ENCODE data around the gene HPDL.
A peak's percentile ranks its signal among the peaks of the same experiment; 100 is the strongest.
"Not testable (repeated sequence)": the region's sequence is repeated elsewhere in the genome, so short reads cannot be mapped to it uniquely, and the experiment has no call there.

Gene HPDL

GRCh38 chr1:45326627-45327623, at the start of gene HPDL:
HPDL (plus strand) TSS chr1:45326895; CDS start chr1:45327149, 254 bp downstream.
- DNase-seq = peak; percentile 71

DNA sequence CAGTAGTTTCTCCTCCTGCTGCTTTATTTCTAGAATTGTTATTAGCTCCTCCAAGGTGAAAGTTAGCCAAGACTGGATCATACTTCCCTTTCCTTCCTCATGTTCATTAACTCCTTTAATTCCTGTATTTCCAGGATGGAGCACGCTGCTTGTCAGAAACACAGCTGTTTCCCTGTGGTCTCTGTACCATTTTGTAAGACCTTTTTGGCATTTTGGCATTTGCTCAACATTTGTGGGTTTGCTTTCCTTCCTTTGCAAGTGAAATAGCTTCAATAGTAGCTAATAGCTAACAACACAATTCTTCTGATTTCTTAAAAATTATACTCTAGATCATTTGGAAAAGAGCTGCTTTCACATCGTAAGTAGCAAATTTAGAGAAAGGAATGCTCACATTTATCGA, 44.3 kb upstream of the HPDL start:
- DNase-seq = no peak

GRCh38 chr1:45284858-45285257, 41.8 kb upstream of the HPDL start:
- not testable (repeated sequence) for DNase-seq

DNA sequence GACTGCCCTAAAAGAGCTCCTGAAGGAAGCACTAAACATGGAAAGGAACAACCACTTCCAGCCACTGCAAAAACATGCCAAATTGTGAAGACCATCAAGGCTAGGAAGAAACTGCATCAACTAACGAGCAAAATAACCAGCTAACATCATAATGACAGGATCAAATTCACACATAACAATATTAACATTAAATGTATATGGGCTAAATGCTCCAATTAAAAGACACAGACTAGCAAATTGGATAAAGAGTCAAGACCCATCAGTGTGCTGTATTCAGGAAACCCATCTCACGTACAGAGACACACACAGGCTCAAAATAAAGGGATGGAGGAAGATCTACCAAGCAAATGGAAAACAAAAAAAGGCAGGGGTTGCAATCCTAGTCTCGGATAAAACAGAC, 40.2 kb upstream of the HPDL start:
- DNase-seq = not testable (repeated sequence)

GRCh38 chr1:45291002-45291401, 35.7 kb upstream of the HPDL start:
- not testable (repeated sequence) for DNase-seq

GRCh38 chr1:45291716-45292115, 35.0 kb upstream of the HPDL start:
- no peak for DNase-seq

DNA sequence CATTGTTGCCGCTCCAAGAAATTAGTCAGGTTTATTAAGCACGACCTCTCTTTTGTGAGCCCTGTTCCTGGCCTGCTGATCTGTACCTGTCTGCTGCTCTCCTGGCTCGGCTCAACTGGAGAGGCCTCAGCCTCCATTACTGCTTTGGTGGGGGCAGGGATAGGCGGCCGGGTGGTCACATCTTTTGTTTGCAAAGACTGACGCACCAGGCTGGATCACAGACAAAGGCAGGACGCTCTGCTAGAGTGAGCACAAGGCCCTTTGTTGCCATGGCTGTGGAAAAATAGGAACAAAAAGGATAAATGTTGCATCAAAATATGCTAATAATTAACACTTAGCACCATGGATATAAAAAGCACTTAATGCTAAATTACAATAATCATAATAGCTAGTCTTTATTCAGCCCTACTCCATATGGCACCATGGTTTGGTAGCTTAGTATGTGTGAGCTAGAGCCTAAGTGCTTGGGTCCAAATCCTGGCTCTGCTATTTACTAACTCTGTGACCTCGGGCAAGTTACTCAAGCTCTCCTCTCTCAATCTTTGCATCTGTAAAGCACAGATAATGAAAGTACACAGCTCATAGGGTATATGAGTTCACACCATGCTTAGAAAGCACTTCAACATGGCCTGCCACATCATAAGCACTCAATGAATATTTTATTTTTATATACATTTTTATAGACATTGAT, 28.9 kb upstream of the HPDL start:
- DNase-seq = no peak

DNA sequence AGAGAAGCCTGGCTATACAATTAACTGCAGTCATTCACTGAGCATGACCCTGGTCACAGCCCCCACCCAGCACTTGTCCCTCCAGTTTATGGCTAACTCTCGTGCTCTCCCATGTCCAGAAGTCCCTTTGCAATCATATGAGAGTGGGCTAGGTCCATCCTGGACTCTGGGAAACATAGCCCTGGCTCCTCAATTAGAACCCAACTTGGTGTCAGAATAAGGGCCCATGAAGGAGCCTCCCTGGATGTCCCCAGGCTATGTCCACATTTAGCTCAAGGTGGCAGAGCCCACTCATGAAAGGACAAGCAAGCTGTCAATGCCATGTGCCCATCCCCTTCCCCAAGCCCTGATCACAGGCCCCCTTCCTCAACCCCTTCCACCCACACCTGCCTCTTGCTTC, 27.4 kb upstream of the HPDL start:
- DNase-seq = no peak

DNA sequence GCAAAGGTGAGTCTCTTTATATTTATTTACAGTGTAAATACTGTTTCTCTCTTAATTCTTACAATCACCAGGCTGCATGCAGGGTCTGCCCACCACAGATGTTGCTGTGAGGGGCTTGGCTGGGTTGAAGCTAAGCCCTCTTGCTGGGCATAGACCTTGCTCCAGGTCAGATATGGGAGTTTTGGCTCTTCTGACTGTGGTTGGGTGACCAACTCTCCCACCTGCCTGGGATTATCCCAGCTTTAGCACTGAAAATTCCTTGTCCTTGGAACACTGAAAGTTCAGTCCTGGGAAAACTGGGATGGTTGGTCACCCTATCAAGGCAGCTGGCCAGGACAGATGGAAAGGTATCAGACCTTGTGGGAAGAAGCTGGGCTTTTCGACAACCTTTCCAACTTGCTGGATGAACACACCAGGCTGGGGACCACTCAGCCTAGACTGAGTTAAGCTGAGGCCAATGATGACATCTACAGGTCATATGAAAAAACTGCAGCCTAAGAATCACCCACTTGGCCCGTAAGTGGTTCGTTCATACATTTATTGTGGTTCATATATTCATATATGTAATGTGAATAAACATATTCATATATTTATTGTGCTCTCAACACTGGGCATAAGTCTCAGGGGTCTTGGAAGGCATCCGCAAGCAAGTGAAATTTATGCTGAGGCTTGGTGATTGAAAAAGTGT, 26.6 kb upstream of the HPDL start:
- peak; percentile 83 for DNase-seq

GRCh38 chr1:45300669-45300997, 26.1 kb upstream of the HPDL start:
- no peak for DNase-seq

DNA sequence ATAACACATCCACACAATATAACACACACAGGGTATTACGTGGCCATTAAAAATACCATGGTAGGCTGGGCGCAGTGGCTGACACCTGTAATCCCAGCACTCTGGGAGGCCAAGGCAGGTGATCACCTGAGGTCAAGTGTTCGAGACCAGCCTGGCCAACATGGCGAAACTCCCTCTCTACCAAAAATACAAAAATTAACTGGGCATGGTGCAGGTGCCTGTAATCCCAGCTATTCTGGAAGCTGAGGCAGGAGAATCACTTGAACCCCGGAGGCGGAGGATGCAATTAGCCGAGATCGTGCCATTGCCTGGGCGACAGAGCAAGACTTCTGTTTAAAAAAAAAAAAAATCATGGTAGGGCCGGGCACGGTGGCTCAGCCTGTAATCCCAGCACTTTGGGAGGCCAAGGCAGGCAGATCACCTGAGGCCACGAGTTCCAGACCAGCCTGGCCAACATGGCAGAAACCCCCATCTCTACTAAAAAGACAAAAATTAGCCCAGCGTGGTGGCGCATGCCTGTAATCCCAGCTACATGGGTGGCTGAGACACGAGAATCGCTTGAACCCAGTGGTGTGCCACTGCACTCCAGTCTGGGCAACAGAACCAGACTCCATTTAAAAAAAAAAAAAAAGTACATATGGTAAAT, 24.1 kb upstream of the HPDL start:
- no peak for DNase-seq

DNA sequence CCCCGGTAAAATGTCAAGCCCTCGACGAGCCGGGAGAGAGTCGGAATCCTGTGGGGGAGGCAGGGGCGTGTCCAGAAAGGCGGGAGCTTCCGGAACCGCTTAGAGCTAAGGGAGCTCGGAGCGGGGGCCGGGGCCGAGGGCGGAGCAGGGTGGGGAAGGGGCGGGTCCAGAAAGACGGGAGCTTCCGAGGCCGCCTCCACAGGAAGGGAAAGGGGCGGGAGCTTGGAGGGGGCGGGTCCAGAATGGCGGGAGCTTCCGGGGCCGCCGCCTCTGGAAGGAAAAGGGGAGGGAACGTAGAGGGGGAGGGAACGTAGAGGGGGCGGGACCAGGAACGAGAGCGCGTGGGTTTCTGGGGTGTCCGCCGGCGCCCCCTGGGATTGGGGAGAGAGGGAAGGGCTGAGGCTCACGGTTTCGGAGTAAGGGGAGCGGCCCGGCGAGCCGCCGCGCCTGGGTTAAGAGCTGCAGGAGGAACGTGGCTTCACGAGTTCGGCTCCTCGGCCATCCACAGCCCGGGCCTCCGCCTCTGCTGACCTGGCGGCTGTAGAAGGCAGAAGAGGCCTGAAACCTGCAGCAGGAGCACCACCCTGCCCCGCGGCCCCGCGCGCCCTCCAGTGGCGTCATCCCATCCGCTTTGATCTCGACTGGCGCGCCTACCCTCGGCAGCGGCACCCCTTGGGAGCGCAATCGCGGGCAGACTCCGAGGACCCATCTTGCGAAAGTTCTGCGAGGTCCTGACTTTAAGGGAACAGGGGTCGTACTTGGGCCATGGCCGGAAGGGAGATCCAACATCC, 23.0 kb upstream of the HPDL start:
- peak; percentile 97 for DNase-seq

DNA sequence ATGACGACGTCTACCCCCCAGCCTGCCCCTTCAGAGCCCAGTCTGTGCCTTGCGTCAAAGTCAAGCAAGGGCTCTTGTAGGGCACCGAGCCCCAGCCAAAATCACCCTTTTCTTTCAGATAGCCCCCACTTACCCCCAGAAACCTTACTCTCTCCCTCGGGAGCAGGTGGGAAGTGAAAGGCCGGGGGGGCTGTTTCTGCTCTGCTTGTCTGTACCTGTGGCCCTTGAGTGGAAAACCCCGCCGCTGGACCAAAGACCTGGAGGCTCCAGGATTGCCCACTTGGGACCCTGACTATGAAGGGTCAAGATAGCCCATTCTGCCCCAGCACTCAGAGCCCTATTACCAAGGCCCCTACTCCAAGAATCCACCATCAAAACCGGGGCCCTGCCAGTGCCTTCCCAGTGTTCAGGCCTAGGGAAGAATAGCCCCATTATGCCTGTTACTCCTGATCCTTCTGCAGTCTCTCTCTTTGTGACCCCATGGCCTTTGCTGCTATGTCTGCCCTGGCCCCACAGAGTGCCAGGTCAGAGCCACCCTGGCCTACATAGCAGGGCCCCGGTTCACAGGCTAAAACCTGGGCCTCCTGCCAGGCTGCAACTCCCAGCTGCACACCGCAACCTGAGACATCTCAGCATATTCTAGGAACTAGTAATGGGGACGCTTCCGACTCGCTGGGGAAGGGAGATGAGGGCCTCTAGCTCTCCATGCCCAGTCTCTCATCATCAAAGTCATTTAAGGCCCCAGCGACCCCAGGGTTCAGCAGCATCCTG, 22.2 kb upstream of the HPDL start:
- no peak for DNase-seq

DNA sequence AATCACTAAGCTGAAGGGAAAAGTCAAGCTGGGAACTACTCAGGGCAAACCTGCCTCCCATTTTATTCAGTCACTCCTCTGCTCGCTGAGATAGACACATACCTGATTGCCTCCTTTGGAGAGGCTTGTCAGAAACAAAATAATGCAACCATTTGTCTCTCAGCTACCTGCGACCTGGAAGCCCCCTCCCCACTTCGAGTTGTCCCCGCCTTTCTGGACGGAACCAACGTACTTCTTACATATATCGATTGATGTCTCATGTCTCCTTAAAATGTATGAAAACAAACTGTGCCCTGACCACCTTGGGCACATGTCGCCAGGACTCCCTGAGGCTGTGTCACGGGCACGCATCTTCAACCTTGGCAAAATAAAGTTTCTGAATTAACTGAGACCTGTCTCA, 21.5 kb upstream of the HPDL start:
- DNase-seq = no peak

- no peak for DNase-seq
Measured at GRCh38 chr1:45306319-45306718, 20.4 kb upstream of the HPDL start.

- no peak for DNase-seq
Measured at GRCh38 chr1:45306905-45307304, 19.8 kb upstream of the HPDL start.

DNA sequence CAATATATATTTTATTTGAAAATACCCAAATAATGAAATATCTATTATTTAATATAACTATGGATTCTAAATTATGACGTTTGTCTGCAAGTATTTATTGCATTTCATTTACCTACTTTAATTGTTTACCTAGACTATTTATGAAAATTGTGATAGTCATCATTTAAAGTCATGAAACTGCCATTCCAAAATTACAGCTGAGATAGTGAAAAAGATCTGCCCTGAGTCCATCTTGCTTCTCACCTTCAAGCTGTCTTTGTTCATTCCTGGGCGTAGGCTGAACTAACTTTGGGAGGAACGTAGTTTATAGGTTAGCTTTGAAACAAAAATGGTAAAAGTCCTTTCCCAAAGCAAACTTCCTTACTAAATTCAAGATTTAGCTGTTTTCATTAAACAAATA, 12.4 kb upstream of the HPDL start:
- DNase-seq = no peak

DNA sequence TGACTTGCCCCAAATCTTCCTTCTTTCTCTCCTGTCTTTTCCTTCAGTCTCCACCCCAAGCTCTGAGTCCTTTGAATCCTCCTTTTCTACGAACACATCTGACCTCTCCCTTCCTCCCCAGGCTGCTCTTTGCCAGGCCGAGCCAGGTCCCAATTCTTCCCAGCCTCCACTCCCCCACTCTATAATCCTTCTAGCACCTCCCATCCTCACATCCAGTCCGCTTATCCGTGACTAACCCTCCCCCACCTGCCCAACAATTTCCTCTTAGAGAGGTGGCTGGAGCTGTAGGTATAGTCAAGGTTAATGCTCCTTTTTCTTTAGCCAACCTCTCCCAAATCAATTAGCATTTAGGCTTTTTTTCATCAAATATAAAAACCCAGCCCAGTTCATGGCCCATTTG, 9.5 kb upstream of the HPDL start:
- DNase-seq = no peak

DNA sequence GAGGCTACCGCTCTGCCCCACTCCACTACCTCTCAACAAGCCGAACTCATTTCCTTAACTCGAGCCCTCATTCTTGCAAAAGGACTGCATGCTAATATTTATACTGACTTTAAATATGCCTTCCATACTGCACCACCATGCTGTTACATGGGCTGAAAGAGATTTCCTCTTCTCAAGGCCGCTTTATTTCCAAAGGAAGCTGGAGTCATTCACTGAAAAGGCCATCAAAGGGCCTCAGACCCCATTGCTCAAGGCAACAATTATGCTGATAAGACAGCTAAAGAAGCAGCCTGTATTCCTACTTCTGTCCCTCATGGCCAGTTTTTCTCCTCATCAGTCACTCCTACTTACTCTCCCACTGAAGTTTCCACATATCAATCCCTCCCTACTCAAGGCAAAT, 6.9 kb upstream of the HPDL start:
- DNase-seq = no peak

DNA sequence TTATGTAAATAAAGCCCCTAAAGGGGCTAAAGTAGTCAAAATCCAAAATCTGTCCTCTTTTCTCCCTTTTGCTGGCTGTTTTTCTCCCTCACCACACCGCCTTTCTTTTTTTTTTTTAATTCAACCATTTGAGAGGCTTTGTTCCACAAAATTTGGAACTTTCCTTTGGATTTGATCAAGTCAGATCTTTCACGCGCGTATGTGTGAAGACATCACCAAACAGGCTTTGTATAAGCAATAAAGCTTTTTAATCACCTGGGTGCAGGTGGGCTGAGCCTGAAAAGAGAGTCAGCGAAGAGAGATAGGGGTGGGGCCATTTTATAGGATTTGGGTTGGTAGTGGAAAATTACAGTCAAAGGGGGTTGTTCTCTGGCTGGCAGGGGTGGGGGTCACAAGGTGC, 5.3 kb upstream of the HPDL start:
- no peak for DNase-seq

- DNase-seq = no peak
Measured at GRCh38 chr1:45322486-45323040, 4.1 kb upstream of the HPDL start.

Measured in NCI-H526 treated with DMSO at 0.1 percent for 48 hours (cell line).